Measurements from ENCODE around the gene EEF2K.
A peak's percentile ranks its signal among the peaks of the same experiment; 100 is the strongest.

EEF2K gene

GRCh38 chr16:22323173-22323958, 117.3 kb downstream of the EEF2K start:
- peak overlapping the region; percentile 81 for H3K27ac Mint-ChIP-seq (ENCODE audit: low read depth)
- peaks cover 11% of the 10 kb centered on the region for H3K4me1 Mint-ChIP-seq
- DNase-seq (ENCODE audit: low spot score in 2 of 2), result no peak
- no peaks in the 10 kb centered on the region for H3K27me3 Mint-ChIP-seq
- peaks cover 47% of the 10 kb centered on the region for H3K36me3 Mint-ChIP-seq (ENCODE audit: insufficient read depth)
- no peak for ATAC-seq (replicated peaks; ENCODE audit: extremely low read depth, poor library complexity, severe bottlenecking)
- no peaks in the 10 kb centered on the region for H3K9me3 Mint-ChIP-seq
- H3K4me3 Mint-ChIP-seq, result no peak overlapping the region

- DNase-seq (ENCODE audit: low spot score in 2 of 2) (no peak), ATAC-seq (replicated peaks; ENCODE audit: extremely low read depth, poor library complexity, severe bottlenecking) (no peak)
- Mint-ChIP-seq H3K4me3 (no peak overlapping the region), H3K4me1 (peaks cover 11% of the 10 kb centered on the region), H3K27ac (ENCODE audit: low read depth) (peak overlapping the region; percentile 81), H3K27me3 (no peaks in the 10 kb centered on the region), H3K36me3 (ENCODE audit: insufficient read depth) (peaks cover 46% of the 10 kb centered on the region), H3K9me3 (no peaks in the 10 kb centered on the region)
Measured at GRCh38 chr16:22323959-22324786, 118.1 kb downstream of the EEF2K start.

GRCh38 chr16:22324787-22325597, 118.9 kb downstream of the EEF2K start:
- H3K27me3 Mint-ChIP-seq, result no peaks in the 10 kb centered on the region
- H3K36me3 Mint-ChIP-seq (ENCODE audit: insufficient read depth), result peaks cover 42% of the 10 kb centered on the region
- DNase-seq (ENCODE audit: low spot score in 2 of 2), result no peak
- ATAC-seq (replicated peaks; ENCODE audit: extremely low read depth, poor library complexity, severe bottlenecking), result no peak
- H3K27ac Mint-ChIP-seq (ENCODE audit: low read depth), result peak overlapping the region; percentile 79
- H3K4me1 Mint-ChIP-seq, result peaks cover 11% of the 10 kb centered on the region
- H3K9me3 Mint-ChIP-seq, result no peaks in the 10 kb centered on the region
- H3K4me3 Mint-ChIP-seq, result no peak overlapping the region

- H3K27ac Mint-ChIP-seq (ENCODE audit: low read depth), result no peak overlapping the region
- H3K9me3 Mint-ChIP-seq, result no peaks in the 10 kb centered on the region
- DNase-seq (ENCODE audit: low spot score in 2 of 2) (no peak), ATAC-seq (replicated peaks; ENCODE audit: extremely low read depth, poor library complexity, severe bottlenecking) (no peak)
- H3K27me3 Mint-ChIP-seq, result no peaks in the 10 kb centered on the region
- peaks cover 14% of the 10 kb centered on the region for H3K4me1 Mint-ChIP-seq
- peaks cover 46% of the 10 kb centered on the region for H3K36me3 Mint-ChIP-seq (ENCODE audit: insufficient read depth)
- H3K4me3 Mint-ChIP-seq, result no peak overlapping the region
Measured at GRCh38 chr16:22325598-22326368, 119.7 kb downstream of the EEF2K start.

GRCh38 chr16:22326369-22326652, 120.2 kb downstream of the EEF2K start:
- peaks cover 9% of the 10 kb centered on the region for H3K4me1 Mint-ChIP-seq
- ATAC-seq (replicated peaks; ENCODE audit: extremely low read depth, poor library complexity, severe bottlenecking) (no peak), DNase-seq (ENCODE audit: low spot score in 2 of 2) (no peak)
- no peaks in the 10 kb centered on the region for H3K9me3 Mint-ChIP-seq
- peaks cover 46% of the 10 kb centered on the region for H3K36me3 Mint-ChIP-seq (ENCODE audit: insufficient read depth)
- H3K4me3 Mint-ChIP-seq, result no peak overlapping the region
- no peak overlapping the region for H3K27ac Mint-ChIP-seq (ENCODE audit: low read depth)
- no peaks in the 10 kb centered on the region for H3K27me3 Mint-ChIP-seq

GRCh38 chr16:22326771-22327445, 120.8 kb downstream of the EEF2K start:
- ATAC-seq (replicated peaks; ENCODE audit: extremely low read depth, poor library complexity, severe bottlenecking) (no peak), DNase-seq (ENCODE audit: low spot score in 2 of 2) (no peak)
- peaks cover 48% of the 10 kb centered on the region for H3K36me3 Mint-ChIP-seq (ENCODE audit: insufficient read depth)
- no peak overlapping the region for H3K4me3 Mint-ChIP-seq
- H3K27me3 Mint-ChIP-seq, result no peaks in the 10 kb centered on the region
- H3K27ac Mint-ChIP-seq (ENCODE audit: low read depth), result no peak overlapping the region
- H3K4me1 Mint-ChIP-seq, result peaks cover 11% of the 10 kb centered on the region
- H3K9me3 Mint-ChIP-seq, result no peaks in the 10 kb centered on the region

- H3K36me3 Mint-ChIP-seq (ENCODE audit: insufficient read depth), result peaks cover 52% of the 10 kb centered on the region
- no peak overlapping the region for H3K27ac Mint-ChIP-seq (ENCODE audit: low read depth)
- no peak overlapping the region for H3K4me3 Mint-ChIP-seq
- ATAC-seq (replicated peaks; ENCODE audit: extremely low read depth, poor library complexity, severe bottlenecking), result no peak
- no peaks in the 10 kb centered on the region for H3K9me3 Mint-ChIP-seq
- DNase-seq (ENCODE audit: low spot score in 2 of 2), result no peak
- no peaks in the 10 kb centered on the region for H3K27me3 Mint-ChIP-seq
- H3K4me1 Mint-ChIP-seq, result peaks cover 11% of the 10 kb centered on the region
Measured at GRCh38 chr16:22327446-22327775, 121.3 kb downstream of the EEF2K start.

GRCh38 chr16:22328081-22328725, 122.1 kb downstream of the EEF2K start:
- no peaks in the 10 kb centered on the region for H3K9me3 Mint-ChIP-seq
- H3K4me3 Mint-ChIP-seq, result no peak overlapping the region
- H3K36me3 Mint-ChIP-seq (ENCODE audit: insufficient read depth), result peaks cover 52% of the 10 kb centered on the region
- no peak for ATAC-seq (replicated peaks; ENCODE audit: extremely low read depth, poor library complexity, severe bottlenecking)
- no peak for DNase-seq (ENCODE audit: low spot score in 2 of 2)
- H3K27ac Mint-ChIP-seq (ENCODE audit: low read depth), result no peak overlapping the region
- peaks cover 11% of the 10 kb centered on the region for H3K4me1 Mint-ChIP-seq
- no peaks in the 10 kb centered on the region for H3K27me3 Mint-ChIP-seq

GRCh38 chr16:22329199-22329695, 123.2 kb downstream of the EEF2K start:
- Mint-ChIP-seq H3K27me3 (no peaks in the 10 kb centered on the region), H3K27ac (ENCODE audit: low read depth) (no peak overlapping the region), H3K9me3 (no peaks in the 10 kb centered on the region), H3K4me1 (peaks cover 14% of the 10 kb centered on the region), H3K4me3 (no peak overlapping the region), H3K36me3 (ENCODE audit: insufficient read depth) (peaks cover 52% of the 10 kb centered on the region)
- ATAC-seq (replicated peaks; ENCODE audit: extremely low read depth, poor library complexity, severe bottlenecking) (no peak), DNase-seq (ENCODE audit: low spot score in 2 of 2) (no peak)

GRCh38 chr16:22330326-22330725, 124.2 kb downstream of the EEF2K start:
- Mint-ChIP-seq H3K4me3 (no peak overlapping the region), H3K4me1 (peaks cover 17% of the 10 kb centered on the region), H3K27ac (ENCODE audit: low read depth) (no peak overlapping the region), H3K36me3 (ENCODE audit: insufficient read depth) (peaks cover 55% of the 10 kb centered on the region), H3K9me3 (no peaks in the 10 kb centered on the region), H3K27me3 (no peaks in the 10 kb centered on the region)
- DNase-seq (ENCODE audit: low spot score in 2 of 2), result no peak
- ATAC-seq (replicated peaks; ENCODE audit: extremely low read depth, poor library complexity, severe bottlenecking), result no peak

- peaks cover 59% of the 10 kb centered on the region for H3K36me3 Mint-ChIP-seq (ENCODE audit: insufficient read depth)
Measured at GRCh38 chr16:22333457-22333994, 127.4 kb downstream of the EEF2K start.

More at GRCh38 chr16:22333457-22333994, 127.4 kb downstream of the EEF2K start:
- ATAC-seq (replicated peaks; ENCODE audit: extremely low read depth, poor library complexity, severe bottlenecking), result no peak
- Mint-ChIP-seq H3K27ac (ENCODE audit: low read depth) (no peak overlapping the region), H3K9me3 (peaks cover 20% of the 10 kb centered on the region), H3K27me3 (no peaks in the 10 kb centered on the region), H3K4me3 (no peak overlapping the region), H3K4me1 (peaks cover 25% of the 10 kb centered on the region)
- no peak for DNase-seq (ENCODE audit: low spot score in 2 of 2)
